Subcutaneous abdominal adipose tissue (tissue), 5 donors: ENCODE results near the gene FKBP15.

ENCODE experiments used
- H3K27ac ChIP-seq: one replicate; pipeline ENCODE4 v1.7.0; 2013; ENCODE audit warnings: low read depth, mild to moderate bottlenecking, inconsistent platforms, low read length, moderate library complexity
- H3K27me3 ChIP-seq, 5 donors: one replicate each; pipeline ENCODE4 v1.7.0; 2013; ENCODE audit warnings: low read length in 5 of 5, inconsistent platforms in 1 of 5; ENCODE audit not compliant: control insufficient read depth in 5 of 5, insufficient read depth in 4 of 5
- H3K36me3 ChIP-seq, 5 donors: one replicate each; pipeline ENCODE4 v1.7.0; 2013; ENCODE audit warnings: low read length in 5 of 5; ENCODE audit not compliant: control insufficient read depth in 5 of 5, insufficient read depth in 5 of 5
- H3K4me1 ChIP-seq, 5 donors: one replicate each; pipeline ENCODE4 v1.7.0; 2013; ENCODE audit warnings: low read length in 5 of 5, mild to moderate bottlenecking in 3 of 5, moderate library complexity in 1 of 5; ENCODE audit not compliant: control insufficient read depth in 5 of 5, insufficient read depth in 5 of 5
- H3K4me3 ChIP-seq, 5 donors: one replicate each; pipeline ENCODE4 v1.7.0; 2013; ENCODE audit warnings: low read length in 5 of 5, low read depth in 1 of 5
- H3K9ac ChIP-seq, 5 donors: one replicate each; pipeline ENCODE4 v1.7.0; 2013; ENCODE audit warnings: low read length in 5 of 5, mild to moderate bottlenecking in 4 of 5, moderate library complexity in 3 of 5
- H3K9me3 ChIP-seq, 5 donors: one replicate each; pipeline ENCODE4 v1.7.0; 2013; ENCODE audit warnings: low read length in 5 of 5; ENCODE audit not compliant: control insufficient read depth in 5 of 5
- donor health status: healthy.
- donor health status: healthy.
- donor health status: healthy.
- donor health status: healthy.
- donor health status: healthy.

FKBP15 gene

DNA sequence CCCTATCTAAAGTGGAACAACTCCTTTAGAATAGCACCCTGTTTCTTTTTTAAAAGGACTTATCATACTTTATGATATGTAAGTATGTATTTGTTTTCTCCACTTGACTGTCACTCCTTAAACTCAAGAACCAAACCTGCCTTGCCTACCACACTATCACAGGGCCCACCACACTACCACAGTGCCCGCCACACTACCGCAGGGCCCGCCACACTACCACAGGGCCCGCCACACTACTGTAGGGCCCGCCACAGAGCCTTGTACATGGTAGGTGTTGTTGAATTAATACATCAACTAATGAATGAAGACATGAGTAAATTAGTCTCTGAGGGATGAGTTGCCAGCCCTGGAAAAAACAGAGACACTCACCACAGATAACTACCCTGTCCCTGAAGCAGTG is 52.3 kb downstream of the FKBP15 start:
- Histone ChIP-seq H3K36me3 (peaks cover 29 to 93% (median 84%) of the 10 kb centered on the region in 5 donors), H3K27me3 (no peaks in the 10 kb centered on the region), H3K4me3 (no peak overlapping the region), H3K27ac (no peak overlapping the region), H3K9ac (no peak overlapping the region), H3K9me3 (no peaks in the 10 kb centered on the region), H3K4me1 (peaks cover 0 to 13% (median 9%) of the 10 kb centered on the region in 5 donors)

DNA sequence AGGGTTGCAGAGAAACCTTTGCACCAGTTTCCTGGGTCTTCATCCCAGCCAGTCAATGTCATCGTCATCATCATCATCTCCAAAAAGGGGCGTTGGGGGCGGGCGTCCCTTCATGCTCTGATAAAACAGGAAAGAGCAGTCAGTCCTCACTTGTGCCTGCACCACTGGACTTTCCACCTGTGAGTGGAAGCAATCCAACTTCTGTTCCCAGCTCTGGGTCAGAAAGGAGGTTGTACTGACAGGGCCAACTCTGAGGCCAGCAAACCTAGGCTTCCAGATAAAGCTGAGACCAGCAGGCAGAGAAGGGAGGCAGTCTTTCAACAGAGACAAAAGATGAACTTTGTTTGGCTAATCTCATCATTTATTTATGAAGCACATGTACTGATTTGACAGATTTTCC is 55.0 kb downstream of the FKBP15 start:
- H3K4me1 ChIP-seq: peaks cover 0 to 13% (median 9%) of the 10 kb centered on the region in 5 donors
- H3K4me3 ChIP-seq: no peak overlapping the region
- no peak overlapping the region for H3K9ac ChIP-seq
- no peaks in the 10 kb centered on the region for H3K27me3 ChIP-seq
- H3K27ac ChIP-seq: no peak overlapping the region
- H3K9me3 ChIP-seq: no peaks in the 10 kb centered on the region
- H3K36me3 ChIP-seq: peaks cover 29 to 99% (median 92%) of the 10 kb centered on the region in 5 donors

DNA sequence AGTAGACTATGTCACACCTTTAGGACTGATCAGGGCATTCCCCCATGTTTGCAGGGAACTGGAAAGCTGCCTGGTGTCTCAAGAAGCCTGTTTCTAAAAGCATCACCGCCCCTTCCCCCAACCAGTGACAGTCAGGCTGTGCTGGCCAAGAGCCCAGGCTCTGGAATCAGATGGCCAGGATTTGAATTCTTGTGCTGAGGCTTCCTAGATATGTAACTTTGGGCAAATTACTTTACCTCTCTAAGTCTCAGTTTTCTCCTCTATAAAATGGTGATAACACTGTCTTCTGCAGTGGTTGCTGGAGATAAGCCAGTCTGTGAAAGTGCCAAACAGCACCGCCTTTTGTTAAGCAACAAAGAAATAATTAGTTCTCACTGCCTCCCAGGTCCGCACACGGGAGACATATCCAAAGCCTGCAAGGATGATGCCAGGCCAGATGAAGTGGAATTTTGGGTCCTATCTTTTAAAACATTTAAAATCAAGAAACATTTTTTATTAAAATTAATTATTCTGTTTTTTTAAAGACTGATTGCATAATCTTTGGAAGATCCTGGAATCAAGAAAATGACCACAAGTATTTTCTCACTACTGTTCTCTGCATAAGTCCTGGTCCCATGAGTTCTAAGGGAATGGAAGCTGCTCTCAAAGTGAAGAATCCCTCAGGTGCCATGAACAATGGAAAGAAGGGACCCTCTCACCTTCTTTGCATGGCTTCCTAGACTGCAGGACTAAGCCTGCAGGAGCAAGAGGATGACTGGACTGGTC is 56.4 kb downstream of the FKBP15 start:
- no peaks in the 10 kb centered on the region for H3K27me3 ChIP-seq
- H3K4me3 ChIP-seq: no peak overlapping the region
- H3K9me3 ChIP-seq: no peaks in the 10 kb centered on the region
- H3K36me3 ChIP-seq: peaks cover 22 to 97% (median 87%) of the 10 kb centered on the region in 5 donors
- no peak overlapping the region for H3K9ac ChIP-seq
- no peak overlapping the region for H3K27ac ChIP-seq
- H3K4me1 ChIP-seq: peaks cover 0 to 13% (median 9%) of the 10 kb centered on the region in 5 donors

DNA sequence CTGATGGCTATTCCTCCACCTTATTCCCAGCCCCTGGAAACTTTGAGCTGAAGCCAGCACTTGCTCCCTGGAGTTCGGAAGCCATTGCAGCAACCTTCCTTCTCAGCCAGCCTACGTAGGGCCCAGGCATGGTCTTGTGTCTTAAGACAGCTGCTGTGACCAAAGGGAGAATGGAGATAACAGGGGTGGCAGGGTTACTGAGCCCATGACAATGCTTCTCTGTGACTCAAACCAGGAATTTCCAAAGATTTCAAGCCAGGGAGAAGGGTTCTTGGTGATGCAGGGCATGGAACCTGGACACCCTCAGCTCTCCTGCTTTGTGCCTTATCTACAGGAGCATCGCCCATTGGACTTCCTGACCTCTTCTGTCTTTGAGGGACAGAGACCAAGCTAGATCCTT is 58.1 kb downstream of the FKBP15 start:
- Histone ChIP-seq H3K9me3 (no peaks in the 10 kb centered on the region), H3K4me1 (peaks cover 0 to 13% (median 9%) of the 10 kb centered on the region in 5 donors), H3K36me3 (peaks cover 31 to 97% (median 83%) of the 10 kb centered on the region in 5 donors), H3K9ac (no peak overlapping the region), H3K4me3 (no peak overlapping the region), H3K27me3 (no peaks in the 10 kb centered on the region), H3K27ac (no peak overlapping the region)

DNA sequence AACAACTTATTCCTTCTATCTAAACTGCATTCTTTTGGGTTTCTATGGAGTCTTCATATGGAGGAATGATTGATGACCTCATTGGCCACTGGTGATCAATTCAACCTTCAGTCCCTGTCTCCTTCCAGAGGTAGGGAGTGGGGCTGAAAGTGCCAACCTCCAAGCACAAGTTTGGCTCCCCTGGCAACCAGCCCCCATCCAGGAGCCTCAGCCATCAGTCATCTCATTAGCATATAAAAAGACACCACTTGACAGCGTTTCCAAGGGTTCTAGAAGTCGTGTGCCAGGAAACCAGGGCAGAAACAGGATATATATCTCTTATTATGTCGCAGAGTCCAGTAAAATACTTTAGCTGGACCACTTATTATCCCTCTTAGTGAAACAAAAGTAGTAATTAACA is 60.5 kb downstream of the FKBP15 start:
- H3K27ac ChIP-seq: no peak overlapping the region
- no peaks in the 10 kb centered on the region for H3K27me3 ChIP-seq
- H3K4me3 ChIP-seq: no peak overlapping the region
- peaks cover 4 to 25% (median 15%) of the 10 kb centered on the region in 5 donors for H3K4me1 ChIP-seq
- H3K36me3 ChIP-seq: peaks cover 18 to 84% (median 70%) of the 10 kb centered on the region in 5 donors
- no peak overlapping the region for H3K9ac ChIP-seq
- H3K9me3 ChIP-seq: no peaks in the 10 kb centered on the region

DNA sequence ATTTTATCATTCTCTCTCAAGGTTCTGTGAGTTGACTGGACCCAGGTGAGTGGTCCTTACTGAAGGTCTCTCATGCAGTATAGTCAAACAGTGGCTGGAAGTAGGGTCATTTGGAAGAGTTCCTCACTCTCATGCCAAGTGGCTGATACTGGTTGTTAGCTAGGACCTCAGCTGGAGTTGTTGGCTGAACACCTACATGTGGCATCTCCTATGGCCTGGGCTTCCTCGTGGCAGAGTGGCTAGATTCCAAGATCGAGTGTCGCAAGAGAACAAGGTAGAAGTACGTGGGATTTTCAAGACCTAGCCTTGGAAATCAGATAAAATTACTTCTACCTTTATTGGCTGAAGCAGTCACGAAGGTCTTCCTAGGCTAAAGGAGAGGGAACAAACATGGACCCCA is 62.6 kb downstream of the FKBP15 start:
- H3K36me3 ChIP-seq: peaks cover 13 to 67% (median 59%) of the 10 kb centered on the region in 5 donors
- H3K4me3 ChIP-seq: no peak overlapping the region
- no peaks in the 10 kb centered on the region for H3K9me3 ChIP-seq
- peaks cover 4 to 36% (median 24%) of the 10 kb centered on the region in 5 donors for H3K4me1 ChIP-seq
- no peaks in the 10 kb centered on the region for H3K27me3 ChIP-seq
- H3K27ac ChIP-seq: no peak overlapping the region
- H3K9ac ChIP-seq: no peak overlapping the region

DNA sequence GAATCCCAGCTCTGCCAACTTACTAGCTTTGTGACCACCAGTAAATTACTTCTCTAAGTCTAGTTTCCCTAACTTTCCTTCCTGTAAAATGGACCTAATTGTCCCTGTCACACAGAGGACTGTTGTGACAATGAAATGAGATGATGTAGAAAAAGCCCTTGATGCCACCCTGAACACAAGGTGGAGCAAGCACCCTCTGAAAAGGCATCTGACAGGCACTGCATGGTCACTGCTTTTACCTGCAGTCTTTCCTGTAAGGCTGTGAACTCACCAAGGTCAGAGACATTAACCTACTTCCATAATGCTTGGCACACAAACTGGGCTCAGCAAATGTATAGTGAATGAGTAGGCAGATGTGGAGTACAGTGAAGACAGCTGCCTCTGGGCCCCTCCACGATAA is 64.2 kb downstream of the FKBP15 start:
- Histone ChIP-seq H3K4me1 (peaks cover 10 to 52% (median 40%) of the 10 kb centered on the region in 5 donors), H3K27ac (no peak overlapping the region), H3K27me3 (no peaks in the 10 kb centered on the region), H3K9ac (no peak overlapping the region), H3K36me3 (peaks cover 9 to 52% (median 44%) of the 10 kb centered on the region in 5 donors), H3K4me3 (no peak overlapping the region), H3K9me3 (no peaks in the 10 kb centered on the region)

DNA sequence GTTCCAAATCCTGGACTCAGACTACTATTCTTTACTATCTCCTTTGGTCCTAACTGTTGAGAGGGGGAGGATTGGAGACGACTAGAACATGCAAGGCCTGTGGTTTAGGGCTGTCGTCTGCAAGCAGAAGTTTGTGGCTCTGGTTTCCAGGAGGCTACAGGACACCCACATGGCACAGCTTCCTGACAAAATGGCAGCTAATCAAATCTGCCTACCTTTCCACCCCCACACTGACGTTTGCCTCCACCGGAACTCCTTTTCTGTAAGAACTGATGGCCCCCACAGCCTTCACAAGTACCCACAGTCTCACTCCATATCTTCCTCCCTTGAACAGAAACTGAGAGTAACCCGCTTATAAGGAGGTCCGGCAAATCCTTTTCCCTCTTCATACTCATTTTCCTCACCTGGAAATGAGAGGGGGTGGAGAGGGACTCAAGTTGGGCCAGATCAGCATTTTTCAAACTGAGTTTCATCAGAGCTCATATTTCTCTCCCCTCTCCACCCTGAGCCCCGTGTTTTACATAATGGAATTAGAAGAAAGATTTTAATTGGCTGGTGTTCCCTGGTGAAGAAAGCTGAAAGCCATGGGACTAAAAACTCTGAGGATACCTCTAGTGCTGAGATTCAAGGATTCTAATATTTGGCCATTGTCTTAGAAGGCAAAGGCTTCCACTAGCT is 65.0 kb downstream of the FKBP15 start:
- peaks cover 10 to 57% (median 45%) of the 10 kb centered on the region in 5 donors for H3K4me1 ChIP-seq
- H3K27ac ChIP-seq: no peak overlapping the region
- no peak overlapping the region for H3K4me3 ChIP-seq
- peaks cover 9 to 43% (median 35%) of the 10 kb centered on the region in 5 donors for H3K36me3 ChIP-seq
- H3K9me3 ChIP-seq: no peaks in the 10 kb centered on the region
- peak overlapping the region in 1 of 5 donors; percentile 5 for H3K9ac ChIP-seq
- no peaks in the 10 kb centered on the region for H3K27me3 ChIP-seq

DNA sequence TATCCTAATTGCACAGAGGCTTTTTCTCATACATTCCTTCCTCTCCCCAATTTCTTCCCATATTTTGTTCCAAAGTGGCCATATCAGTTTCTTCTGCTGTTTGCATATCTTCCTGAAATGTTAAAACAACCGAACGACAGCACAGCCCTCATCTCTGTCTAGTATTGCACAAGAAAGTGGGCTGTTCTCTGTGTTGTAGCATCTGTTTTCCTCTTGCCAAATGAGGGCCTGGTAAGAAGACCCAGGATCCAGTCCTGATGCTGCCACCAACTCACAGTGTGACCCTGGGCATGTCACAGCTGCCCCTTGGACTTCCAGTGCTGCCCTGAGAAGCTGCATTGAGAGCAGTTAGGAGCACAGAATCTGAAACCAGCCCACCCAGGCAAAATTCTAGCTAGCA is 66.1 kb downstream of the FKBP15 start:
- Histone ChIP-seq H3K36me3 (peaks cover 9 to 36% (median 27%) of the 10 kb centered on the region in 5 donors), H3K9ac (peak overlapping the region in 1 of 5 donors; percentile 52), H3K4me3 (no peak overlapping the region), H3K27me3 (no peaks in the 10 kb centered on the region), H3K9me3 (no peaks in the 10 kb centered on the region), H3K27ac (peak overlapping the region; percentile 47), H3K4me1 (peaks cover 10 to 62% (median 48%) of the 10 kb centered on the region in 5 donors)

DNA sequence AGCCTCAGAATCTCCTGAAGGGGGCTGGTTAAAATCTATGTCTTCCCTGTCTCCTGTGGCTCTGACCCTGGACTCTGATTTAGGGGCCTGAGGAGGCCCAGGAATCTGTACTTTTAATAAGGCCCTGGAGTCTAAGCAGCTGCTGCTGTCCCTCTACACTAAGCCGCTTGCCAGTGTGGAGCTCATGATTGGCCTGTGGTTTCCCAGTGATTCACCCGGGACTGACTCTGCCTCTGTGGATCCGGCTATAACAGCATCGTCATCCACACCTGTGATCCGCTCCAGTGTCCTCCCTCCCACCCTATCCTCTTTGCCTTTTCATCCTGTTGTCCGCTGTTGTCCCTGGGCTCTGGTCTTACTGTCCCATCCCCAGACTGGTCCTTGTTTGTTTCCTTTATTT is 66.6 kb downstream of the FKBP15 start:
- no peak overlapping the region for H3K4me3 ChIP-seq
- H3K4me1 ChIP-seq: peaks cover 10 to 62% (median 48%) of the 10 kb centered on the region in 5 donors
- H3K27ac ChIP-seq: peak overlapping the region; percentile 55
- peaks cover 9 to 31% (median 24%) of the 10 kb centered on the region in 5 donors for H3K36me3 ChIP-seq
- H3K9me3 ChIP-seq: no peaks in the 10 kb centered on the region
- peak overlapping the region in 2 of 5 donors; percentile 21 to 52 for H3K9ac ChIP-seq
- H3K27me3 ChIP-seq: no peaks in the 10 kb centered on the region
